ENCODE data around the gene SUPT3H. TPM values are rescaled to one million over a fixed set of nuclear protein-coding genes. Genes with fewer than 3 reads are reported as not detected.

Gene SUPT3H
- total RNA-seq, 1 donor, result 4.7 TPM

GRCh38 chr6:45351667-45352066 lies 26.1 kb downstream of the SUPT3H start:
- no peaks in the 10 kb centered on the region for H3K9me3 ChIP-seq (ENCODE audit: low read depth, low read length)
- no peaks in the 10 kb centered on the region for H3K27me3 ChIP-seq (ENCODE audit: insufficient read depth, low read length)
- no peak for TF ChIP-seq CTCF (IDR thresholded peaks at IDR 0.05; ENCODE audit: extremely low read depth, low read depth, low read length)
- no peak overlapping the region for H3K27ac ChIP-seq (ENCODE audit: low read depth, low read length)
- no peaks in the 10 kb centered on the region for H3K36me3 ChIP-seq (ENCODE audit: insufficient read depth, low read length)
- no peaks in the 10 kb centered on the region for H4K20me1 ChIP-seq (ENCODE audit: insufficient read depth, low read length)
- no peak overlapping the region for H3K4me3 ChIP-seq (ENCODE audit: insufficient read depth, low read length)
- no peak for DNase-seq (ENCODE audit: insufficient read length, low spot score, missing footprints)
- H2AFZ ChIP-seq (ENCODE audit: low read length), result no peak overlapping the region
- no peaks in the 10 kb centered on the region for H3K79me2 ChIP-seq (ENCODE audit: insufficient read depth, low read length)
- peaks cover 4% of the 10 kb centered on the region for H3K4me1 ChIP-seq (ENCODE audit: insufficient read depth, low read length)
- H3K4me2 ChIP-seq (ENCODE audit: insufficient read depth, low read length), result no peak overlapping the region

DNA sequence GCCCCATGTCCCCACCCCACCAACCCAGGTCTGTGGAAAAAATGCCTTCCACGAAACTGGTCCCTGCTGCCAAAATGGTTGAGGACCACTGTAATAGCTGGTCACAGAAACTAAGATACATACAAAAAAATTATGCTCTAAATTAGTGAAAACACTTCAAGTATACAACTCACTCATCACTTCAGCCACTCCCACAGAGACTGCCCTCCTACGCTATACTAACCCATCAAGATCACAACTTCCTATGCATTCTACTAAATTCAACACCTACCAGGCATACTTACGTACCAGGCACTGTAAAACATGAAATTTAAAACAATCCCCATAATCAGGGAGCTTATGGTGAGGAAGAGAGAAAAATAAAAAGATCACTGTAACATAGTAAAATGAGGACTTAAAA lies 26.7 kb downstream of the SUPT3H start:
- no peak for DNase-seq (ENCODE audit: insufficient read length, low spot score, missing footprints)
- Histone ChIP-seq H3K9me3 (ENCODE audit: low read depth, low read length) (no peaks in the 10 kb centered on the region), H3K4me3 (ENCODE audit: insufficient read depth, low read length) (no peak overlapping the region), H3K4me2 (ENCODE audit: insufficient read depth, low read length) (no peak overlapping the region), H3K27me3 (ENCODE audit: insufficient read depth, low read length) (no peaks in the 10 kb centered on the region), H3K4me1 (ENCODE audit: insufficient read depth, low read length) (peaks cover 4% of the 10 kb centered on the region), H4K20me1 (ENCODE audit: insufficient read depth, low read length) (no peaks in the 10 kb centered on the region), H3K79me2 (ENCODE audit: insufficient read depth, low read length) (no peaks in the 10 kb centered on the region), H3K36me3 (ENCODE audit: insufficient read depth, low read length) (no peaks in the 10 kb centered on the region), H3K27ac (ENCODE audit: low read depth, low read length) (no peak overlapping the region), H2AFZ (ENCODE audit: low read length) (no peak overlapping the region)
- no peak for TF ChIP-seq CTCF (IDR thresholded peaks at IDR 0.05; ENCODE audit: extremely low read depth, low read depth, low read length)

- H3K27ac ChIP-seq (ENCODE audit: low read depth, low read length), result no peak overlapping the region
Observed at GRCh38 chr6:45350186-45350710, 27.5 kb downstream of the SUPT3H start.

GRCh38 chr6:45344900-45345299 lies 32.8 kb downstream of the SUPT3H start:
- Histone ChIP-seq H3K4me1 (ENCODE audit: insufficient read depth, low read length) (peaks cover 2% of the 10 kb centered on the region), H3K27me3 (ENCODE audit: insufficient read depth, low read length) (no peaks in the 10 kb centered on the region), H3K36me3 (ENCODE audit: insufficient read depth, low read length) (peaks cover 7% of the 10 kb centered on the region), H3K4me2 (ENCODE audit: insufficient read depth, low read length) (no peak overlapping the region), H3K79me2 (ENCODE audit: insufficient read depth, low read length) (no peaks in the 10 kb centered on the region), H3K27ac (ENCODE audit: low read depth, low read length) (no peak overlapping the region), H3K9me3 (ENCODE audit: low read depth, low read length) (no peaks in the 10 kb centered on the region), H3K4me3 (ENCODE audit: insufficient read depth, low read length) (no peak overlapping the region), H2AFZ (ENCODE audit: low read length) (no peak overlapping the region), H4K20me1 (ENCODE audit: insufficient read depth, low read length) (no peaks in the 10 kb centered on the region)
- TF ChIP-seq CTCF (IDR thresholded peaks at IDR 0.05; ENCODE audit: extremely low read depth, low read depth, low read length), result no peak
- DNase-seq (ENCODE audit: insufficient read length, low spot score, missing footprints), result no peak

More at GRCh38 chr6:45350186-45350710, 27.5 kb downstream of the SUPT3H start:
- Histone ChIP-seq H3K9me3 (ENCODE audit: low read depth, low read length) (no peaks in the 10 kb centered on the region), H3K4me3 (ENCODE audit: insufficient read depth, low read length) (no peak overlapping the region), H3K27me3 (ENCODE audit: insufficient read depth, low read length) (no peaks in the 10 kb centered on the region), H3K4me1 (ENCODE audit: insufficient read depth, low read length) (peaks cover 4% of the 10 kb centered on the region), H3K79me2 (ENCODE audit: insufficient read depth, low read length) (no peaks in the 10 kb centered on the region), H4K20me1 (ENCODE audit: insufficient read depth, low read length) (no peaks in the 10 kb centered on the region), H2AFZ (ENCODE audit: low read length) (no peak overlapping the region), H3K4me2 (ENCODE audit: insufficient read depth, low read length) (no peak overlapping the region), H3K36me3 (ENCODE audit: insufficient read depth, low read length) (no peaks in the 10 kb centered on the region)
- no peak for DNase-seq (ENCODE audit: insufficient read length, low spot score, missing footprints)
- no peak for TF ChIP-seq CTCF (IDR thresholded peaks at IDR 0.05; ENCODE audit: extremely low read depth, low read depth, low read length)

All from osteoblast (primary cell).